GM10266 (cell line): Measurements from ENCODE around the gene VRK2.

Experiments
- DNase-seq: peaks from one replicate; pipeline ENCODE4 v3.0.0; 2012; ENCODE audit errors: extremely low spot score
- TF ChIP-seq, protein P1 (sequence below): IDR thresholded peaks from 2 replicates; pipeline ENCODE4 v1.5.1; 2012; ENCODE audit warnings: mild to moderate bottlenecking, low read depth; ENCODE audit not compliant: control insufficient read depth, insufficient read depth; ENCODE audit errors: missing control alignments

The VRK2 gene

DNA sequence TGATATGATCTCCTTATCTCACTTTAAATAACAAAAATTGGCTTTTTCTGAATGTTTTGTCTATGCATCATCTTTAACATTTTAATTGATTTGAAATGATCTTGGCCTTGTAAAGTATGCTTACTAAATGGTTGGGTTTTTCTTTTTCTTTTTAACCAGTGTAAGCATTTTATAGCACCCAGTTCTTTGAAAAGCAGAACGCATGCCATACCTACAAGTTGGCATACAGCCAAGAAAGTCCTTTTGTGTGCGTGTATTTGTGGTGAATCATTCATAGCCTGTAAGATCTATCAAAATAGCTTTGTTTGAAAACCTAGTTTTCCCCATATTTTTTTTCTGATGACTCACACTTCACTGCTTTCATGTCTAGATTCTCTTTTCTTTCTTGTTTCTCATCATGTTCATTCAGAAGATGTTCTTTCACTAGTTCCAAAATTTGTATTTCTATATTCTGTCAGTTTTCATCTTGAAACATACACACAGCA is 4.1 kb upstream of the VRK2 start:
- DNase-seq, result no peak
- TF ChIP-seq, protein P1, sequence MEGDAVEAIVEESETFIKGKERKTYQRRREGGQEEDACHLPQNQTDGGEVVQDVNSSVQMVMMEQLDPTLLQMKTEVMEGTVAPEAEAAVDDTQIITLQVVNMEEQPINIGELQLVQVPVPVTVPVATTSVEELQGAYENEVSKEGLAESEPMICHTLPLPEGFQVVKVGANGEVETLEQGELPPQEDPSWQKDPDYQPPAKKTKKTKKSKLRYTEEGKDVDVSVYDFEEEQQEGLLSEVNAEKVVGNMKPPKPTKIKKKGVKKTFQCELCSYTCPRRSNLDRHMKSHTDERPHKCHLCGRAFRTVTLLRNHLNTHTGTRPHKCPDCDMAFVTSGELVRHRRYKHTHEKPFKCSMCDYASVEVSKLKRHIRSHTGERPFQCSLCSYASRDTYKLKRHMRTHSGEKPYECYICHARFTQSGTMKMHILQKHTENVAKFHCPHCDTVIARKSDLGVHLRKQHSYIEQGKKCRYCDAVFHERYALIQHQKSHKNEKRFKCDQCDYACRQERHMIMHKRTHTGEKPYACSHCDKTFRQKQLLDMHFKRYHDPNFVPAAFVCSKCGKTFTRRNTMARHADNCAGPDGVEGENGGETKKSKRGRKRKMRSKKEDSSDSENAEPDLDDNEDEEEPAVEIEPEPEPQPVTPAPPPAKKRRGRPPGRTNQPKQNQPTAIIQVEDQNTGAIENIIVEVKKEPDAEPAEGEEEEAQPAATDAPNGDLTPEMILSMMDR, result no peak

DNA sequence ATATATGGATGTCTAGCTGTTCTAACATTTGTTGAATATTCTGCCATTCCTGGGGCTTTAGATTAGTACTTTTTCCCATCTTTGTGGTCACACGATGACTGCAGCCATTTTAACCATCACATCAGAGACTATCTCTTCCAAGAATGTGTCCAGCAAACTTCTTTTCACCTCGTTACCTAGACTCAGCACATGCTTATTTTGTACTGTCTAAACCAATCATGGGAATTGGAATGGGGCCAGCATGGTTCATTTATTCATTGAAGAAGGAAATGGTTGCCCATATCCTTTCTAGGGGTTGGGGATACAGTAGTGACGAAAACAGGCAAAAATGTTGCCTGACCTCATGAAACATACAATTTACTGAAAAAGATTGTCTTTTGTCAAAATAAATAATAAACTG is 2.5 kb upstream of the VRK2 start:
- DNase-seq, result no peak
- TF ChIP-seq, protein P1, result no peak

DNA sequence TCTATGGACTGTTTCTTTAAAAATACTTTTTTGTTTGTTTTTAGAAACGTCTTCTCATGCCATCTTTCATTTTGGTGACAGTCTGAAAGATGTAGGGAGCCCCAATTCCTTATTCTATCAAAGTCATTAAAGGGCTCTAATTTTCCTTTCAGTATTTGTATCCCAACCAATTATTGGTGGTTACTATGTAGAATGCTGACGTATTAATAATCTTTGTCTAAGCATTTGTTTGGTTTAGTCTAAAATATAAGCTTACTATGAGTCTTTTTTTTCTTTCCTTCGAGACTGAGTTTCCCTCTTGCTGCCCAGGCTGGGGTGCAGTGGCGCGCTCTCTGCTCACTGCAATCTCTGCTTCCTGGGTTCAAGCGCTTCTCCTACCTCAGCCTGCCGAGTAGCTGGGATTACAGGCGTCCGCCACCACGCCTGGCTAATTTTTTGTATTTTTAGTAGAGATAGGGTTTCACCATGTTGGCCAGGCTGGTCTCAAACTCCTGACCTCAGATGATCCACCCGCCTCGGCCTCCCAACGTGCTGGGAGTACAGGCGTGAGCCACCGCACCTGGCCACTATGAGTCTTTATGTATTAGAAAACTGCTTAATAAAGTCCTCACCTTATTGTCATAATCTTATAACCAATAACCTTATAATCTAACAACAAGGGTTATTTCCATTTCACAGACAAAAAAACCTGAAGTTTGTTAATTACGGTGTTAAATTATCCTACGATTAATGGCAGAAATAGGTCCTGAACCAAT is 849 bp upstream of the VRK2 start:
- TF ChIP-seq, protein P1, result no peak
- DNase-seq, result no peak

DNA sequence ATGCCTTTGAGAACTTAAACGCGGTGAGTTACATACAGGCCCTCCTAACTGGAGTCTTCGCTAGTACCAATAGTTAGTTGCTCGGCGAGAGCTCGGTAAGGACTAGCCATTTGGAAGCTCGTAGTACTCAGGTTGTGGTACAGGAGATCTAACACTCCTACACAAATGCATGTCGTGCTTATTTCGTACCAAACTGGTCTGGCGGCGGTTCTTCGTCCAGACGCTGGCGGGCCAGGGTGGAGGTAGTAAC is 346 bp upstream of the VRK2 start:
- TF ChIP-seq, protein P1, result no peak
- no peak for DNase-seq

DNA sequence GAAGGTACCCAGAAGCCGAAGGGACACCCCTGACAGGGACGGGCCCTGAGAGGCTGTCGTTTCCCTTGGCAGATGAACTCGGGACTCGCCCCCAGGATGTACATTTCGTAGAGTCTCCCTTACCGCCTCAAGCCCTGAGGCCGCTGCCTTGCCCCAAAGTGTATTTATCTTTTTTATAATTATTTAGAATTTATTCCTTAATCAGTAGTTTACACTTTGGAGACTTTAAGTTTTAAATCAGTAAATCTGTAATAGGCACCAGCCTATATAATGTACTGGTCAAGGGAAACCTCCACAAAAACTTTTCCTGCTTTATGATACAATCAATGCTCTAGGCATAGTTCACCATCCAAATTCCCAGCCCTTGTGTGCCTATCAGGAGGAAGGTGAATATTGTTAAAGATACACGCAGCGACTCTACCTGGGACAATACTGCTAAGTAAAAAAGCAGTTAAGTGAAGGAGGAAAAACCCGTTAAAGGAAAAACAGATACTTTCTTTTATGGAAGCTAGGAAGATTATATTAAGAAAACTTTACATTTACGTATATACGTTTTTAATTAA is 848 bp downstream of the VRK2 start:
- TF ChIP-seq, protein P1, result no peak
- DNase-seq, result peak; percentile 58

DNA sequence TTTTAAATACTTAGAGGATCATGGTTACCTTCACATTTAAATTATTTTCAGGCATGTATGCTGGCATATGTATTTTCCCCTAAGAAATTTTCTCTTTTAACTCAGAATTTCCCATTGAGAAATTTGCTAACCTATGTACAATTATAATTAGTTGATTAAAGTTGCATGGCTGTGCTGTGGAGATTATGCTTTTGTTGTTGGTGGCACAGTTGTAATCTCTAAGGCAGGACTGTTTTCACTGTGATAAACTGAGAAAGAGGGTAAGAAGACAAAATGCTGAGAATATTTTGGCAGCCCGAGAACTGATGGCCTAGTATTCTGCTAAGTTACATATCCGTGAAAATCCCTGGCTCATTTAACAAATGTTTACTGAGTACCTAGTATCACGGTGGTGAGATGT is 1.4 kb downstream of the VRK2 start:
- no peak for DNase-seq
- TF ChIP-seq, protein P1, result no peak

DNA sequence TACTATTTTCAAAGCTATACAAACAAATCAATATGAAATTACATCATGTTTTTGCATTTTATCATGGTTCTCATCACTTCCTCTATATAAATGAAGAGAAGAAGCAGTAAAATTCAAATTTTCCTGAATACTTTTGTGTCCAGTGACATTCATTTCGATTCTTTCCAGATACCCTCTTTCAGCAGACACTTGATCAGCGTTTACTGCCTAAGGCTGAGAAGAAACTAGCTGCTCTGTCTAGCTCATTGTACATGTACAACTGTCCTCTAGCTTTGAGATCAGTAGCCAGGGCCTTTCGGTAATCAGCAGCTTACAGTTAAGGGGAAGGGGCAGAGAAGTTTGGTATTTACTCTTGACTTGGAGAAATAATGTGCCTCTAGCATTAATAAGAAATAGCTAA is 4.8 kb downstream of the VRK2 start:
- no peak for DNase-seq

More for the DNA sequence above, 4.8 kb downstream of the VRK2 start:
- TF ChIP-seq, protein P1, result no peak
